Endodermal cell (in vitro differentiated cells): ENCODE data around the gene PRKCZ. TPM values are rescaled to one million over a fixed set of nuclear protein-coding genes. Genes with fewer than 3 reads are reported as not detected.

ENCODE experiments used
- DNase-seq: peaks from one replicate; pipeline ENCODE4 v3.0.0-alpha.2; 2017
- H3K27ac ChIP-seq: 2 replicates; pipeline ENCODE4 v1.5.1; 2013; ENCODE audit warnings: mild to moderate bottlenecking, low read depth, low read length, moderate library complexity
- H3K27me3 ChIP-seq: 2 replicates; pipeline ENCODE4 v1.6.1; 2013; ENCODE audit warnings: mild to moderate bottlenecking, low read length, moderate library complexity; ENCODE audit not compliant: insufficient read depth, control insufficient read depth, poor library complexity, severe bottlenecking
- H3K36me3 ChIP-seq: 2 replicates; pipeline ENCODE4 v1.7.0; 2013; ENCODE audit warnings: mild to moderate bottlenecking, low read length, moderate library complexity; ENCODE audit not compliant: control insufficient read depth, insufficient read depth
- H3K4me1 ChIP-seq: one replicate; pipeline ENCODE4 v1.7.0; 2013; ENCODE audit warnings: low read length; ENCODE audit not compliant: control insufficient read depth, insufficient read depth
- H3K4me3 ChIP-seq: 2 replicates; pipeline ENCODE4 v1.5.1; 2013; ENCODE audit warnings: mild to moderate bottlenecking, low read length, moderate library complexity
- H3K9ac ChIP-seq: 2 replicates; pipeline ENCODE4 v1.6.1; 2013; ENCODE audit warnings: mild to moderate bottlenecking, low read length, moderate library complexity; ENCODE audit not compliant: poor library complexity, severe bottlenecking; ENCODE audit errors: extremely low read depth
- H3K9me3 ChIP-seq: 2 replicates; pipeline ENCODE4 v1.6.1; 2013; ENCODE audit warnings: mild to moderate bottlenecking, low read length, moderate library complexity; ENCODE audit not compliant: control insufficient read depth
- H3K27ac Mint-ChIP-seq: 2 replicates; pipeline ENCODE4 v1.8.0; 2020; ENCODE audit warnings: mixed read lengths
- H3K27me3 Mint-ChIP-seq: 2 replicates; pipeline ENCODE4 v1.8.0; 2021; ENCODE audit warnings: mild to moderate bottlenecking, mixed read lengths; ENCODE audit not compliant: insufficient read depth
- H3K36me3 Mint-ChIP-seq: 2 replicates; pipeline ENCODE4 v1.8.0; 2020; ENCODE audit warnings: low read depth, mixed read lengths
- H3K4me1 Mint-ChIP-seq: 2 replicates; pipeline ENCODE4 v1.8.0; 2020; ENCODE audit warnings: mixed read lengths
- H3K4me3 Mint-ChIP-seq: 2 replicates; pipeline ENCODE4 v1.8.0; 2020; ENCODE audit warnings: mild to moderate bottlenecking, moderate library complexity, mixed read lengths
- H3K9me3 Mint-ChIP-seq: 2 replicates; pipeline ENCODE4 v1.8.0; 2020; ENCODE audit warnings: mild to moderate bottlenecking, mixed read lengths
- WGBS, 2 experiments: methylation state at CpG; one replicate each; pipeline versions ENCODE4 v1.1.5 to v1.1.7; 2013; ENCODE audit warnings: missing lambda C conversion rate in 2 of 2, mixed read lengths in 1 of 2; ENCODE audit not compliant: insufficient coverage in 1 of 2, insufficient read length in 1 of 2; 5-methylcytosine and 5-hydroxymethylcytosine counted together
- total RNA-seq, 2 donors: library from RNA; stranded (reverse); fragmentation: NEBNext Ultra II Directional in 1 of 2; extraction: Animal tissue kit (Norgen Biotek cat#: 25700) in 1 of 2; gene quantifications; 2 replicates in 1 of 2; 3 replicates in 1 of 2; pipeline ENCODE4 v1.2.1, GENCODE V29; 2021
- TF ChIP-seq, protein P1 (sequence below): fragments of 200-600 bp; sonication (generic); conservative IDR thresholded peaks from 2 replicates; pipeline ENCODE4 v1.5.0; 2021; ENCODE audit warnings: antibody characterized with exemption, mild to moderate bottlenecking

The PRKCZ gene
- total RNA-seq, 2 donors from 2014 or later = 49.9 to 68.5 TPM

DNA sequence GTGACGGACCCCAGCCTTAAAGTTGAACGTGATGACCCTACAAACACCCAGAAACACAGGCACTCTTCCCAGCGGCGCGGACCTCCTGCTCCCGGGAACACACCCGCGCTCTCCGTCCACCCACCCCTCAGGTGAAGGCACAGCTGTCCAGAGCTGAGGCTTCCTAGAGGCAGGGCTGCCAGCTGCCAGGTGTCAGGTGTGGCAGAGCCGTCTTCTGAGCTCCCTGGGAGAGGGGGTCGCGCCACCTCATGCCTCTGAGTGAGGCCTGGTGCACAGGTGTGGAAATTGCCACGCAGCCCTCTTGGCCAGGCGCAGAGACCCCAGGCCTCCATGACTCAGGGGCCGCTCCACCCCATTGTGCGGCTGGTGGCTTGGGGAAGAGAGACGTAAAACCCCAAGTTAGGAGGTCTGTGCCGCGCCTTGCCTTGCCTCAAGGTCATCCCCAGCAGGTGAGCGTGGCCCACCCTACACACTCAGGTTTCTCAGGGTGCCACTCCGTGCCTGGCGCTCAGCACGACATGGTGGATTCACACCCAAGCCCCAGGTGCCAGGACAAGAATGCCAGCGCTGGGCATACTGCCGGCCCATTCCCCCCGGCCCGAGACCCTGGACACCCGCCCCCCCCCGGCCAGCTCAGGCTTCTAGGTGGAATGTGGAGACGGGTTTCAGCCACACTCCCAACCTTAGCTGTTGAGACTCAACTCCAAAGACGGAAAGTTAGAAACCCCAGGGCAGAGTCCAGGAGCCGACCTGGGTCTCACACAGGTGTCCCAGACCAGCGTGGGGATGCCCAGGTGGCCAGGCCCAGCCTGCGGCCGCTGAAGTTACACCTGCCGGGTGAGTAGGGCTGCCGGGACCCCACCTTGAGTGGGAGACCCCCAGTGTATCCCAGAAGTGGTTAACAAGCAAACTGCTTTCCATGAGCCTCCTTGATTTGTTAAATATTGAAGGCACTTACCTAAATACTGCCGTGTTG lies 136.0 kb downstream of the PRKCZ start:
- H3K27me3 ChIP-seq = no peaks in the 10 kb centered on the region
- 96% methylated on average over 25 to 38 of the region's 38 CpGs for WGBS, 2 experiments
- peak overlapping the region; percentile 44 for H3K27ac Mint-ChIP-seq
- TF ChIP-seq, protein P1, sequence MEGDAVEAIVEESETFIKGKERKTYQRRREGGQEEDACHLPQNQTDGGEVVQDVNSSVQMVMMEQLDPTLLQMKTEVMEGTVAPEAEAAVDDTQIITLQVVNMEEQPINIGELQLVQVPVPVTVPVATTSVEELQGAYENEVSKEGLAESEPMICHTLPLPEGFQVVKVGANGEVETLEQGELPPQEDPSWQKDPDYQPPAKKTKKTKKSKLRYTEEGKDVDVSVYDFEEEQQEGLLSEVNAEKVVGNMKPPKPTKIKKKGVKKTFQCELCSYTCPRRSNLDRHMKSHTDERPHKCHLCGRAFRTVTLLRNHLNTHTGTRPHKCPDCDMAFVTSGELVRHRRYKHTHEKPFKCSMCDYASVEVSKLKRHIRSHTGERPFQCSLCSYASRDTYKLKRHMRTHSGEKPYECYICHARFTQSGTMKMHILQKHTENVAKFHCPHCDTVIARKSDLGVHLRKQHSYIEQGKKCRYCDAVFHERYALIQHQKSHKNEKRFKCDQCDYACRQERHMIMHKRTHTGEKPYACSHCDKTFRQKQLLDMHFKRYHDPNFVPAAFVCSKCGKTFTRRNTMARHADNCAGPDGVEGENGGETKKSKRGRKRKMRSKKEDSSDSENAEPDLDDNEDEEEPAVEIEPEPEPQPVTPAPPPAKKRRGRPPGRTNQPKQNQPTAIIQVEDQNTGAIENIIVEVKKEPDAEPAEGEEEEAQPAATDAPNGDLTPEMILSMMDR = no peak
- H3K36me3 Mint-ChIP-seq = peaks cover 26% of the 10 kb centered on the region
- no peaks in the 10 kb centered on the region for H3K36me3 ChIP-seq
- H3K27ac ChIP-seq = no peak overlapping the region
- no peaks in the 10 kb centered on the region for H3K9me3 Mint-ChIP-seq
- H3K27me3 Mint-ChIP-seq = no peaks in the 10 kb centered on the region
- H3K4me1 ChIP-seq = no peaks in the 10 kb centered on the region
- no peak for DNase-seq
- H3K9ac ChIP-seq = no peak overlapping the region
- H3K9me3 ChIP-seq = no peaks in the 10 kb centered on the region
- peaks cover 7% of the 10 kb centered on the region for H3K4me1 Mint-ChIP-seq
- H3K4me3 ChIP-seq = no peak overlapping the region
- no peak overlapping the region for H3K4me3 Mint-ChIP-seq

DNA sequence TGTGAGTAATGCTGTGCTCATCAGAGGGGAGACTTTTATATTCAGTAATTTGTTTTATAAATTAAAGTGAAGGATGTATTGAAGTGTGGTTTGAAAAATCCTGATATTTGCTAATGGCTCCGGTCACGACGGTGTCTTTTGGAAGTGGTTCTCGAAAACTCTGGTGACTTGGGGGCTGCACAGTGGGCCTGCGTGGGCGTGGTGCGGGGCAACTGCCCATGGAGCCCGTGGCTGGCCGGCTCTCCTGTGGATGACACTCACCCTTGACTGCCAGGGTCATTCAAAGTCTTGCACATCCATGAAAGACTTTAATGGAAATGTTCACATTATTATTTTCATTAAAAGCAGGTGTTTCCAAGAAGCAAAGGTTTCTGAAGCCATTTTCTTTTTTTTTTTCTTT lies 136.7 kb downstream of the PRKCZ start:
- no peak overlapping the region for H3K27ac ChIP-seq
- H3K4me3 Mint-ChIP-seq = no peak overlapping the region
- H3K36me3 ChIP-seq = no peaks in the 10 kb centered on the region
- no peak overlapping the region for H3K9ac ChIP-seq
- H3K4me1 Mint-ChIP-seq = peaks cover 10% of the 10 kb centered on the region
- H3K27me3 ChIP-seq = no peaks in the 10 kb centered on the region
- H3K9me3 ChIP-seq = no peaks in the 10 kb centered on the region
- TF ChIP-seq, protein P1 = no peak
- no peak for DNase-seq
- peaks cover 28% of the 10 kb centered on the region for H3K36me3 Mint-ChIP-seq
- H3K4me1 ChIP-seq = no peaks in the 10 kb centered on the region
- 93 to 96% methylated on average over 7 to 9 of the region's 9 CpGs for WGBS, 2 experiments
- no peak overlapping the region for H3K4me3 ChIP-seq
- no peaks in the 10 kb centered on the region for H3K9me3 Mint-ChIP-seq
- H3K27ac Mint-ChIP-seq = no peak overlapping the region
- no peaks in the 10 kb centered on the region for H3K27me3 Mint-ChIP-seq

DNA sequence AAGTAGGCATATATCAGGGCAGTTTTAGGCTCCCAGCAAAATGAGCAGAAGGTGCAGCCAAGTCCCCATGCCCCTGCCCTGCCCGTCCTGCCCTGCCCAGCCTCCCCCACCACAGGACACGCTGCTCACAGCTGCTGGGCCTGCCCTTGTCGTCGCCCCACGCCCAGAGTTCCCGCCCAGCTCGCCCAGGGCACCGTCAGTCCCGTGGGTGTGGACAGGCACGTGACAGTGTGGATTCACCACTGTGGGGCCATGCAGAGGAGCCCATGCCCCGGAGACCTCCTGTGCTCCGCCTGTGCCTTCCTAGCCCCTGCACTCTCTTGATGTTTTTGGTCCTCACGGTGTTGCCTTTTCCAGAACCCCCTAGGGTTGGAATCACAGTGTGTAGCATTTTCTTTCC lies 137.4 kb downstream of the PRKCZ start:
- Mint-ChIP-seq H3K4me3 (no peak overlapping the region), H3K4me1 (peaks cover 10% of the 10 kb centered on the region), H3K9me3 (no peaks in the 10 kb centered on the region), H3K36me3 (peaks cover 29% of the 10 kb centered on the region), H3K27ac (no peak overlapping the region), H3K27me3 (no peaks in the 10 kb centered on the region)
- no peaks in the 10 kb centered on the region for H3K27me3 ChIP-seq
- no peak overlapping the region for H3K9ac ChIP-seq
- no peaks in the 10 kb centered on the region for H3K4me1 ChIP-seq
- TF ChIP-seq, protein P1 = no peak
- H3K27ac ChIP-seq = no peak overlapping the region
- WGBS, 2 experiments = 93 to 96% methylated on average over 3 to 13 of the region's 13 CpGs
- peaks cover 6% of the 10 kb centered on the region for H3K36me3 ChIP-seq
- DNase-seq = no peak
- no peak overlapping the region for H3K4me3 ChIP-seq
- H3K9me3 ChIP-seq = no peaks in the 10 kb centered on the region
